IMR-90 (cell line): ENCODE data around the gene MBOAT2. TPM values are rescaled to one million over a fixed set of nuclear protein-coding genes. Genes with fewer than 3 reads are reported as not detected.

Source experiments
- ATAC-seq: fragments of 200-7000 bp; cut with Tn5 transposase; 2 replicates; pipeline ENCODE4 v1.9.1; 2020; ENCODE audit warnings: low read depth, mild to moderate bottlenecking, moderate library complexity
- BruUV-seq: library from RNA; stranded (reverse); fragments of 400-500 nt; replicated peaks from 2 replicates; lab custom pipeline; 2021; lab: Mats Ljungman, UMichigan
- CTCF ChIA-PET: fragments of 300-600 bp; formaldehyde crosslinking; extraction: SDS; loops from one replicate; lab custom pipeline; 2021; ENCODE audit warnings: antibody characterized with exemption; lab: Yijun Ruan, JAX
- POLR2A ChIA-PET: fragments of 300-600 bp; sonication (Branson Sonifier 250); formaldehyde crosslinking; loops from one replicate; lab custom pipeline; 2022; ENCODE audit warnings: antibody characterized with exemption; ENCODE audit not compliant: unreplicated experiment; lab: Charles Lee
- DNase-seq: peaks from one replicate; pipeline ENCODE4 v3.0.0; 2013
- H2AFZ ChIP-seq: replicated peaks from 2 replicates; pipeline ENCODE3; 2013; ENCODE audit warnings: low read length, mild to moderate bottlenecking; ENCODE audit not compliant: poor library complexity
- H2AK5ac ChIP-seq: 2 replicates; pipeline ENCODE4 v1.6.1; 2013; ENCODE audit warnings: low read depth, low read length, inconsistent platforms
- H2AK9ac ChIP-seq: replicated peaks from 2 replicates; pipeline ENCODE3; 2013; ENCODE audit warnings: mild to moderate bottlenecking, low read depth, low read length, moderate library complexity; ENCODE audit not compliant: poor library complexity
- H2BK120ac ChIP-seq: 2 replicates; pipeline ENCODE4 v1.6.1; 2013; ENCODE audit warnings: low read depth, low read length, inconsistent platforms
- H2BK15ac ChIP-seq: 3 replicates; pipeline ENCODE4 v1.6.1; 2013; ENCODE audit warnings: low read depth, low read length, inconsistent platforms
- H2BK20ac ChIP-seq: 2 replicates; pipeline ENCODE4 v1.6.1; 2013; ENCODE audit warnings: low read depth, mild to moderate bottlenecking, inconsistent platforms, low read length, moderate library complexity
- H2BK5ac ChIP-seq: 2 replicates; pipeline ENCODE4 v1.6.1; 2013; ENCODE audit warnings: mild to moderate bottlenecking, low read depth, low read length, inconsistent platforms; ENCODE audit not compliant: poor library complexity, severe bottlenecking
- H3K14ac ChIP-seq: replicated peaks from 2 replicates; pipeline ENCODE4 v1.6.1; 2013; ENCODE audit warnings: low read depth, low read length, inconsistent platforms
- H3K18ac ChIP-seq: 2 replicates; pipeline ENCODE4 v1.6.1; 2013; ENCODE audit warnings: low read depth, low read length, control low read depth
- H3K23ac ChIP-seq: 2 replicates; pipeline ENCODE4 v1.6.1; 2013; ENCODE audit warnings: low read depth, low read length, inconsistent platforms
- H3K27ac ChIP-seq: 2 replicates; pipeline ENCODE4 v1.5.1; 2013; ENCODE audit warnings: mild to moderate bottlenecking, control low read depth, low read length; ENCODE audit not compliant: insufficient read depth
- H3K27me3 ChIP-seq: 2 replicates; pipeline ENCODE4 v1.6.1; 2013; ENCODE audit warnings: low read length; ENCODE audit not compliant: control insufficient read depth, insufficient read depth
- H3K36me3 ChIP-seq: 2 replicates; pipeline ENCODE4 v1.6.1; 2013; ENCODE audit warnings: low read length, mixed read lengths; ENCODE audit not compliant: control insufficient read depth, insufficient read depth
- H3K4ac ChIP-seq: 2 replicates; pipeline ENCODE4 v1.6.1; 2013; ENCODE audit warnings: low read depth, low read length, inconsistent platforms
- H3K4me1 ChIP-seq: 2 replicates; pipeline ENCODE4 v1.6.1; 2013; ENCODE audit warnings: low read length, mixed read lengths; ENCODE audit not compliant: control insufficient read depth, insufficient read depth
- H3K4me2 ChIP-seq: 2 replicates; pipeline ENCODE4 v1.6.1; 2013; ENCODE audit warnings: low read depth, mild to moderate bottlenecking, control low read depth, low read length, moderate library complexity
- H3K4me3 ChIP-seq: 2 replicates; pipeline ENCODE4 v1.5.1; 2013; ENCODE audit warnings: low read depth, mild to moderate bottlenecking, control low read depth, low read length, moderate library complexity; ENCODE audit not compliant: insufficient read depth
- H3K56ac ChIP-seq: 2 replicates; pipeline ENCODE4 v1.6.1; 2013; ENCODE audit warnings: low read length, inconsistent platforms; ENCODE audit not compliant: insufficient read depth; ENCODE audit errors: extremely low read depth
- H3K79me1 ChIP-seq, 2 experiments: 2 replicates each; pipeline ENCODE4 v1.6.1; 2013; ENCODE audit warnings: low read length in 2 of 2, inconsistent platforms in 1 of 2, low read depth in 1 of 2
- H3K9ac ChIP-seq: 2 replicates; pipeline ENCODE4 v1.6.1; 2013; ENCODE audit warnings: low read depth, low read length, control low read depth
- H3K9me1 ChIP-seq: 2 replicates; pipeline ENCODE4 v1.6.1; 2013; ENCODE audit warnings: low read length, inconsistent platforms; ENCODE audit not compliant: insufficient read depth
- H3K9me3 ChIP-seq: 2 replicates; pipeline ENCODE4 v1.6.1; 2013; ENCODE audit warnings: low read length; ENCODE audit not compliant: control insufficient read depth, insufficient read depth
- H4K20me1 ChIP-seq: 2 replicates; pipeline ENCODE4 v1.6.1; 2013; ENCODE audit warnings: low read length, inconsistent platforms; ENCODE audit not compliant: insufficient read depth
- H4K5ac ChIP-seq: 2 replicates; pipeline ENCODE4 v1.6.1; 2013; ENCODE audit warnings: mild to moderate bottlenecking, low read depth, low read length, control low read depth
- H4K8ac ChIP-seq, 2 experiments: 2 replicates each; pipeline ENCODE4 v1.6.1; 2013; ENCODE audit warnings: low read depth in 2 of 2, low read length in 2 of 2, control low read depth in 1 of 2, inconsistent platforms in 1 of 2
- H4K91ac ChIP-seq: 2 replicates; pipeline ENCODE4 v1.6.1; 2013; ENCODE audit warnings: low read depth, low read length, inconsistent platforms; ENCODE audit not compliant: insufficient read depth
- BHLHE40 ChIP-seq: fragments of 150-350 bp; IDR thresholded peaks from 2 replicates; pipeline ENCODE4 v1.6.1; 2016; ENCODE audit warnings: mild to moderate bottlenecking, low read depth, low read length
- CHD1 ChIP-seq: IDR thresholded peaks from 2 replicates; pipeline ENCODE4 v1.6.1; 2012; ENCODE audit warnings: low read depth, low read length, improper control_type of control experiment
- RAD21 ChIP-seq: IDR thresholded peaks from 2 replicates; pipeline ENCODE4 v1.6.1; 2012; ENCODE audit warnings: low read length, improper control_type of control experiment
- RCOR1 ChIP-seq: IDR thresholded peaks from 2 replicates; pipeline ENCODE4 v1.6.1; 2012; ENCODE audit warnings: mild to moderate bottlenecking, low read length, improper control_type of control experiment; ENCODE audit not compliant: insufficient replicate concordance
- WGBS, 2 experiments: methylation state at CpG; one replicate each; pipeline versions ENCODE4 v1.1.5 to v1.1.7; 2013; ENCODE audit warnings: missing lambda C conversion rate in 2 of 2; ENCODE audit not compliant: insufficient read length in 1 of 2; ENCODE audit errors: extremely low coverage in 2 of 2; 5-methylcytosine and 5-hydroxymethylcytosine counted together
- dilution Hi-C: fragments of 300-500 bp; cut with HindIII; formaldehyde crosslinking; loops from one replicate; pipeline ENCODE4 v1.14.3; 2018; ENCODE audit warnings: low sequenced_read_pairs; ENCODE audit not compliant: unreplicated experiment
- in situ Hi-C: fragments of 300-500 bp; cut with MboI; formaldehyde crosslinking; loops from 3 replicates; pipeline ENCODE4 v1.14.3; 2019; ENCODE audit warnings: low sequenced_read_pairs, inconsistent platforms, mixed read lengths
- intact Hi-C: fragments of 100-400 bp; cut with micrococcal nuclease; formaldehyde crosslinking; loops from 2 replicates; pipeline ENCODE4 v1.10.0; 2022
- polyA plus RNA-seq, 3 experiments: library from polyadenylated mRNA; depleted of rRNA; stranded (reverse); fragments of >200 nt; gene quantifications; 2 replicates each; pipeline ENCODE4 v1.2.3, GENCODE V29; 2012; ENCODE audit warnings: low replicate concordance in 1 of 3
- total RNA-seq: library from RNA; depleted of rRNA; stranded (reverse); fragments of >200 nt; gene quantifications from 2 replicates; pipeline ENCODE4 v1.2.3, GENCODE V29; 2012

The MBOAT2 gene
- total and polyA plus RNA-seq, 2 of the 4 experiments (the other 2 are of a cell fraction) = 33.9 to 102 TPM

GRCh38 chr2:8848328-8849100 lies 155.0 kb downstream of the MBOAT2 start:
- DNase-seq (no peak), ATAC-seq (peak; percentile 12; the same call in 1 of the 2 replicates)
- H2BK20ac ChIP-seq = no peak overlapping the region
- H3K23ac ChIP-seq = no peak overlapping the region
- dilution Hi-C loops = no loop called here
- no peak overlapping the region for H3K18ac ChIP-seq
- H4K8ac ChIP-seq = no peak overlapping the region
- H3K56ac ChIP-seq = no peak overlapping the region
- TF ChIP-seq BHLHE40 = no peak
- no peak for TF ChIP-seq CHD1
- TF ChIP-seq RCOR1 = no peak
- no peak for TF ChIP-seq RAD21
- no peak overlapping the region for H4K5ac ChIP-seq
- no peak overlapping the region for H2AK5ac ChIP-seq
- in situ Hi-C loops = no loop called here
- CTCF ChIA-PET = no interaction called here
- no CpG with 5 or more reads among the region's 7 CpGs for WGBS, 2 experiments
- no peak overlapping the region for H2AFZ ChIP-seq
- no peak overlapping the region for H3K27ac ChIP-seq
- H3K4me1 ChIP-seq = peaks cover 11% of the 10 kb centered on the region
- no peaks in the 10 kb centered on the region for H3K9me3 ChIP-seq
- no peaks in the 10 kb centered on the region for H3K27me3 ChIP-seq
- H3K36me3 ChIP-seq = no peaks in the 10 kb centered on the region
- no TSS peak for BruUV-seq
- POLR2A ChIA-PET = no interaction called here
- no peak overlapping the region for H2BK120ac ChIP-seq
- no peak overlapping the region for H2BK15ac ChIP-seq
- no peak overlapping the region for H3K4ac ChIP-seq
- H3K4me2 ChIP-seq = no peak overlapping the region
- H4K20me1 ChIP-seq = no peaks in the 10 kb centered on the region
- H3K79me1 ChIP-seq = no peaks in the 10 kb centered on the region
- no peak overlapping the region for H2AK9ac ChIP-seq
- intact Hi-C loops = no loop called here
- H3K9me1 ChIP-seq = peaks cover 5% of the 10 kb centered on the region
- H3K4me3 ChIP-seq = no peak overlapping the region
- no peak overlapping the region for H4K91ac ChIP-seq
- no peak overlapping the region for H3K9ac ChIP-seq
- no peak overlapping the region for H2BK5ac ChIP-seq
- H3K14ac ChIP-seq = 0 out of 2 replicates have a peak overlapping the region, but pooled peaks have one; percentile 33
